Endometrium (tissue), 2 donors: ENCODE measurements around the gene NCKAP5L.
"Not testable (repeated sequence)": the region's sequence is repeated elsewhere in the genome, so short reads cannot be mapped to it uniquely, and the experiment has no call there.

Experiments used
- FAIRE-seq: peaks from 2 replicates; lab custom pipeline; 2012; peaks lifted over from hg19 to GRCh38; lab: Jason Lieb, UNC
- donor health status: control.
- donor health status: control.

NCKAP5L gene

GRCh38 chr12:49865782-49866135 lies 37.5 kb upstream of the NCKAP5L start:
- FAIRE-seq, result no peak

GRCh38 chr12:49865109-49865781 lies 37.0 kb upstream of the NCKAP5L start:
- no peak for FAIRE-seq

GRCh38 chr12:49864798-49865090 lies 36.5 kb upstream of the NCKAP5L start:
- FAIRE-seq, result no peak

GRCh38 chr12:49863946-49864797 lies 36.0 kb upstream of the NCKAP5L start:
- FAIRE-seq, result no peak

GRCh38 chr12:49860921-49861320 lies 32.7 kb upstream of the NCKAP5L start:
- FAIRE-seq, result not testable (repeated sequence)

- not testable (repeated sequence) for FAIRE-seq
Observed at GRCh38 chr12:49855890-49856289, 27.7 kb upstream of the NCKAP5L start.

- FAIRE-seq, result no peak
Observed at GRCh38 chr12:49854976-49855375, 26.8 kb upstream of the NCKAP5L start.

- FAIRE-seq, result no peak
Observed at GRCh38 chr12:49853671-49854070, 25.5 kb upstream of the NCKAP5L start.

- no peak for FAIRE-seq
Observed at GRCh38 chr12:49847161-49847560, 18.9 kb upstream of the NCKAP5L start.

GRCh38 chr12:49846032-49846431 lies 17.8 kb upstream of the NCKAP5L start:
- no peak for FAIRE-seq

- no peak for FAIRE-seq
Observed at GRCh38 chr12:49843876-49844437, 15.7 kb upstream of the NCKAP5L start.

- FAIRE-seq, result no peak
Observed at GRCh38 chr12:49843411-49843810, 15.2 kb upstream of the NCKAP5L start.

- FAIRE-seq, result no peak
Observed at GRCh38 chr12:49842519-49843352, 14.5 kb upstream of the NCKAP5L start, which contains the start of gene BCDIN3D. Gene BCDIN3D (minus strand): TSS chr12:49843106. CDS start chr12:49843087, 19 bp downstream.

- no peak for FAIRE-seq
Observed at GRCh38 chr12:49838973-49839633, 10.9 kb upstream of the NCKAP5L start.

GRCh38 chr12:49832836-49833421 lies 4.7 kb upstream of the NCKAP5L start:
- no peak for FAIRE-seq

- FAIRE-seq, result no peak
Observed at GRCh38 chr12:49831717-49832116, 3.5 kb upstream of the NCKAP5L start.

- FAIRE-seq, result no peak
Observed at GRCh38 chr12:49827401-49828099, 663 bp downstream of the NCKAP5L start.

- FAIRE-seq, result no peak
Observed at GRCh38 chr12:49827051-49827400, 1.2 kb downstream of the NCKAP5L start.

GRCh38 chr12:49825971-49826421 lies 2.2 kb downstream of the NCKAP5L start:
- FAIRE-seq, result no peak

GRCh38 chr12:49825360-49825970 lies 2.7 kb downstream of the NCKAP5L start:
- FAIRE-seq, result no peak
